PC-9 (cell line): Measurements from ENCODE around the gene AADACL4.

ENCODE experiments used
- CTCF ChIP-seq: fragments of 200-600 bp; sonication (generic); conservative IDR thresholded peaks from 2 replicates; pipeline ENCODE4 v1.6.1; 2017; ENCODE audit warnings: mixed run types, antibody characterized with exemption, mild to moderate bottlenecking, moderate library complexity
- EZH2 ChIP-seq: fragments of 200-600 bp; sonication (generic); IDR thresholded peaks from 2 replicates; pipeline ENCODE4 v1.8.0; 2017; ENCODE audit warnings: antibody characterized with exemption, low read depth

- TF ChIP-seq CTCF = no peak
- TF ChIP-seq EZH2 = no peak
Measured at GRCh38 chr1:12602659-12603024, 41.2 kb upstream of the AADACL4 start.
